Epithelial cell of esophagus (primary cell): ENCODE measurements around the gene NEBL.

Experiments used
- DNase-seq: peaks from one replicate; pipeline ENCODE4 v3.0.0; 2010; ENCODE audit warnings: low read depth
- H3K4me3 ChIP-seq: 2 replicates; pipeline ENCODE4 v1.5.1; 2011; ENCODE audit warnings: mild to moderate bottlenecking, low read length, control low read depth
- TF ChIP-seq, protein P1 (sequence below): IDR thresholded peaks from 2 replicates; pipeline ENCODE4 v1.5.1; 2011; ENCODE audit warnings: low read depth, mild to moderate bottlenecking, low read length, control low read depth, inconsistent platforms; ENCODE audit not compliant: insufficient read depth; ENCODE audit errors: missing control alignments

Gene NEBL

DNA sequence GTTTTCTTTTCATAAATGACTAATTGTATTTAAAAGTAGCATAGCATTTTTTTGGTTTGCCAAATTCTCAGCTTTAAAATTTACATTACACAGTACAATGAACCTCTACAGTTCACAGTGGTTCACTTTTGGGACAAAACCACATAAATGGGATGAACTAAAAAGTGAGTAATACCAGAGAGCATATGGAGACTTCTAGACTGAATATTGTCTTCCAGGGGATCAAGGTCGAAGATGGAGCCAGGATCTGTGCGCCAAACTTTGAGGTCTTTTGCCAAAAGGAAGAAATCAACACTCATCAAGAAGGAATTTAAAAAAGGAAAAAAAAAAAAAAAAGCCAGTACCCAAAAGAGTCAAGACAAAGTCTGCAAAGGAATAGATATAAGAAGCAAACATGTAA is 87.5 kb downstream of the NEBL start:
- DNase-seq, result no peak
- H3K4me3 ChIP-seq, result no peak overlapping the region
- TF ChIP-seq, protein P1, sequence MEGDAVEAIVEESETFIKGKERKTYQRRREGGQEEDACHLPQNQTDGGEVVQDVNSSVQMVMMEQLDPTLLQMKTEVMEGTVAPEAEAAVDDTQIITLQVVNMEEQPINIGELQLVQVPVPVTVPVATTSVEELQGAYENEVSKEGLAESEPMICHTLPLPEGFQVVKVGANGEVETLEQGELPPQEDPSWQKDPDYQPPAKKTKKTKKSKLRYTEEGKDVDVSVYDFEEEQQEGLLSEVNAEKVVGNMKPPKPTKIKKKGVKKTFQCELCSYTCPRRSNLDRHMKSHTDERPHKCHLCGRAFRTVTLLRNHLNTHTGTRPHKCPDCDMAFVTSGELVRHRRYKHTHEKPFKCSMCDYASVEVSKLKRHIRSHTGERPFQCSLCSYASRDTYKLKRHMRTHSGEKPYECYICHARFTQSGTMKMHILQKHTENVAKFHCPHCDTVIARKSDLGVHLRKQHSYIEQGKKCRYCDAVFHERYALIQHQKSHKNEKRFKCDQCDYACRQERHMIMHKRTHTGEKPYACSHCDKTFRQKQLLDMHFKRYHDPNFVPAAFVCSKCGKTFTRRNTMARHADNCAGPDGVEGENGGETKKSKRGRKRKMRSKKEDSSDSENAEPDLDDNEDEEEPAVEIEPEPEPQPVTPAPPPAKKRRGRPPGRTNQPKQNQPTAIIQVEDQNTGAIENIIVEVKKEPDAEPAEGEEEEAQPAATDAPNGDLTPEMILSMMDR, result no peak

DNA sequence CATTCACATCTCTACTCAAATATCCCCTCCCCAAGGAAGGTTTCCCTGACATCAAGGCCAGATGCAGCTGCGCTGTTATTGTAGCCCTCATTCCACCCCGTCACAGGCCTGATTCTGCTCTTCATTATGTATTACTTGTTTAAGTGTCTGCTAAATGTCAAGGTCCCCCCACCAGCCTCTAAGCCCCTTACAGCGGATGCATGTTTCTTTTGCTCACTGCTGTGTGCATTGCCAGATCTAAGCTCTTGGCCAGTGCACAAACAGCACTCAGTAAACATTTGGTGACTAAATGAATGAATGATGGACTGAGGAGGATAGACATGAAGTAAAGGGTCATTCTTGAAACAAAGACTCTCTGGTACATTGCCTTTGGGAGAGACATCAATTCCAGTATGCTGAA is 90.6 kb downstream of the NEBL start:
- TF ChIP-seq, protein P1, result no peak
- no peak overlapping the region for H3K4me3 ChIP-seq
- no peak for DNase-seq

DNA sequence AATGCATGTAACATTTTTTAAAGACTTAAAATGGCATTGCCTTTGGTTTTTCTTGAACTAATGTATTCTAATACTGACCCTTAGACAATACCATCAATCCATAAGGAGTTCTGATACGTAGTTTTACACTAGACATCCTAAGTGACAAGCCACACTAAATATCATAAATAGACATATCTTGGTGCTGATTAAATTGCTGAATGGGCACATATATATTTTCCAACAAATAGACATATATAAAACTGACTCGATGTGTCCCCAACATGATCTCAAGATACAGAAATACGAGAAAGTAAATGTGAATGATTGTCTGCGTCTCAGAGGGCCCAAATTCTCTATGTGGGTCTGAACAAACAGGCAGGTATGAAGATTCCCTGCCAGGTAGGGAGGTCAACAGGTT is 99.8 kb downstream of the NEBL start:
- H3K4me3 ChIP-seq, result no peak overlapping the region
- TF ChIP-seq, protein P1, result no peak
- DNase-seq, result no peak

DNA sequence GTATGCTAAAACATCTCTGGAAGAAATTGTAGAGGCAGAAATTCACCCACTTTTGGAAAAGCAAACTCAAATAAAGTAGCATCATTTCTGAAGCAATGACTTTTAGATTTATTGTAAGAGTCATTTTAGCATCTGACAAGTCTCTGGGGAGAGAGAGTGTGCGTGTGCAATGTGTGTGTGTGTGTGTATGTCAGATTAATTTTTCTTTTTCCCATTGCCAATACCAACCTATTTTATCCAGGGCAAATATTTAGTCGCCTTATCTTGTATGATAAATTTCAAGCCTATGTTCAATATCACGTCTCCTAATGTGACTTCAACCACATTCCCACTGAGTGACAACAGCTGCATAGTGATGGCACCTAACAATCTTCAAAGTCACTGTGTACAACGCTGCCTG is 101.7 kb downstream of the NEBL start:
- TF ChIP-seq, protein P1, result no peak
- no peak for DNase-seq
- no peak overlapping the region for H3K4me3 ChIP-seq

DNA sequence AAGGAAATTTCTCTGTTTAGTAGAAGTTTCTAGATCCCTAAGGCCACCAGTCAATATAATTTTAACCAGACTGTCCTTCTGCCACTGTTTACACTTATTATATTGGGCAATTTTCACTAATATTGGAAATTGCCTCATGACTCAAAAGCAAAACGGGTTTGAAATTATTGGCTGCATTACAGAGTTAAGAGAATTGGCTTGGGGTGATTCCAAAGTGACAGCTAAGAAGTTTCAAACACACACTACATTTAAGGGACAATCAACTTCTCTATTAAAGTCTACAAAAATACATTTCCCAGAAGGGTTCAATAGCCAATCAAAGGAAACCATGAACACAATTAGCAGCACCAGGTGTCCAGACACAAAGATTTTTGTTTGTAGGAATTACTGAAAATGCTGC is 111.9 kb downstream of the NEBL start:
- TF ChIP-seq, protein P1, result no peak
- no peak overlapping the region for H3K4me3 ChIP-seq
- DNase-seq, result no peak

DNA sequence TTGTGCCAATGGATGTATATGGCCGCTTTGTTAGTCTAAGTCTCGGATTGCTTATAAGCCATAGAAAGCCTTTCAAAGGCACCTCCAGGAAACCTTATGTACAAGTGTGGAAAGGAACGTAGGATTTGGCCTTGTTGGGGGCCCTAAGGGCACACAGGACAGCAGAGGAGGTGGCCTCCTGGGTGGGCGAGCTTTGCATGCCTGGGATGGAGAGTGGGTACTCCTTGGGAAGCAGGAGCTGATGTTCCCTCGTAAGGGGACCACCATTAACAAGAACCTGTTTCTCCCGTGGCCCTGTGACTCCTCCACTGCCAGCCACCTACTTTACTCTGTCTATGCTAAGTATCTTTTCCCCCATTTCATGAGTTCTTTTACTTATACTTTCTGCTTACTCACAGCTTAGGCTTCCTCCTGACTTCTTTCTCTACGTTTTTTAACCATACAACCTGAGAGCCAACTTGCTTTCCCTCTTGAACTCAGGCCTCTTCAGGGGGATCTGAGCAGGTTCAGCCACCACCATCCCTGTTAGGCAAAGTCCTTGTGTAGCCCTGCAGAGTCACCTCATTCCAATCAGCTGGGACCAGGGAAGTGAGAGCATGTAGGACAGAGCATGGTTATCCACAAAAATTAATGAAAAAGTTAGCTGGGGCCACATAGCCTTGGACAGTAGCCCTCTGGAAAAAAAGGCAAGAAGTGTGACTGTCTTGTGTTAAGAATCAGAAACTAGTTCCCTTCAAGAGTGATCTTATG is 118.9 kb downstream of the NEBL start:
- TF ChIP-seq, protein P1, result no peak
- no peak overlapping the region for H3K4me3 ChIP-seq
- DNase-seq, result no peak
